B cell (primary cell): ENCODE measurements around the gene RASSF4. TPM values are rescaled to one million over a fixed set of nuclear protein-coding genes. Genes with fewer than 3 reads are reported as not detected.

Source experiments
- ATAC-seq: fragments of 200-7000 bp; cut with Tn5 transposase; one replicate; pipeline ENCODE4 v1.10.0; 2021; ENCODE audit warnings: low read depth, mild to moderate bottlenecking, moderate number of reproducible peaks, moderate library complexity
- CTCF ChIA-PET: fragments of 350-600 bp; sonication (Branson Sonifier 250); formaldehyde crosslinking; loops from one replicate; lab custom pipeline; 2021; ENCODE audit warnings: antibody characterized with exemption, inconsistent platforms; lab: Charles Lee
- POLR2A ChIA-PET: fragments of 350-600 bp; sonication (Branson Sonifier 250); formaldehyde crosslinking; loops from one replicate; lab custom pipeline; 2021; ENCODE audit warnings: antibody characterized with exemption; lab: Charles Lee
- DNase-seq: peaks from one replicate; pipeline ENCODE4 v3.0.0; 2013
- H2AFZ ChIP-seq: 2 replicates; pipeline ENCODE4 v1.6.1; 2012; ENCODE audit warnings: mild to moderate bottlenecking, low read depth, low read length; ENCODE audit not compliant: insufficient read depth, poor library complexity, severe bottlenecking
- H3K27ac ChIP-seq, 2 donors: 1 replicate in 1 of 2; 2 replicates in 1 of 2; pipeline ENCODE4 v1.5.1; 2012 to 2013; ENCODE audit warnings: low read length in 2 of 2, mild to moderate bottlenecking in 2 of 2, moderate library complexity in 1 of 2
- H3K27me3 ChIP-seq, 4 experiments: fragments of 200-600 bp in 1 of 4; sonication (generic) in 1 of 4; replicated peaks in 1 of 4; 1 replicate in 2 of 4; 2 replicates in 2 of 4; pipeline versions ENCODE4 v1.6.1 to v1.7.0; 2013 to 2016; ENCODE audit warnings: low read length in 3 of 4, mild to moderate bottlenecking in 2 of 4, mixed read lengths in 1 of 4, moderate library complexity in 1 of 4; ENCODE audit not compliant: insufficient read depth in 4 of 4, control insufficient read depth in 3 of 4; ENCODE audit errors: control extremely low read depth in 1 of 4
- H3K36me3 ChIP-seq, 2 experiments: replicated peaks in 1 of 2; 1 replicate in 1 of 2; 2 replicates in 1 of 2; pipeline versions ENCODE4 v1.6.1 to v1.7.1; 2013; ENCODE audit warnings: low read length in 1 of 2; ENCODE audit not compliant: insufficient read depth in 2 of 2, control insufficient read depth in 1 of 2; ENCODE audit errors: control extremely low read depth in 1 of 2, extremely low read depth in 1 of 2
- H3K4me1 ChIP-seq, 2 donors: fragments of 200-600 bp in 1 of 2; sonication (generic) in 1 of 2; 1 replicate in 1 of 2; 2 replicates in 1 of 2; pipeline versions ENCODE4 v1.5.1 to v1.6.1; 2013 to 2017; ENCODE audit warnings: low read length in 2 of 2; ENCODE audit not compliant: control insufficient read depth in 2 of 2, insufficient read depth in 2 of 2
- H3K4me2 ChIP-seq: replicated peaks from 2 replicates; pipeline ENCODE3; 2012; ENCODE audit warnings: mild to moderate bottlenecking, low read depth, low read length; ENCODE audit not compliant: poor library complexity, severe bottlenecking
- H3K4me3 ChIP-seq, 5 experiments: fragments of 200-600 bp in 1 of 5; sonication (generic) in 1 of 5; 1 replicate in 3 of 5; 2 replicates in 2 of 5; pipeline versions ENCODE4 v1.5.1 to v1.7.0; 2011 to 2016; ENCODE audit warnings: low read length in 4 of 5, mild to moderate bottlenecking in 4 of 5, low read depth in 2 of 5, control low read depth in 1 of 5, moderate library complexity in 1 of 5; ENCODE audit not compliant: insufficient read depth in 1 of 5; ENCODE audit errors: control extremely low read depth in 1 of 5, extremely low read depth in 1 of 5
- H3K79me2 ChIP-seq: fragments of 200-600 bp; sonication (generic); one replicate; pipeline ENCODE4 v1.6.0; 2016; ENCODE audit warnings: low read length; ENCODE audit not compliant: control insufficient read depth, insufficient read depth
- H3K9ac ChIP-seq: fragments of 200-600 bp; sonication (generic); 2 replicates; pipeline ENCODE4 v1.6.1; 2017; ENCODE audit warnings: mild to moderate bottlenecking, low read length, moderate library complexity
- H3K9me3 ChIP-seq, 3 donors: one replicate each; pipeline versions ENCODE4 v1.6.1 to v1.7.1; 2013; ENCODE audit warnings: low read length in 2 of 3; ENCODE audit not compliant: control insufficient read depth in 2 of 3, insufficient read depth in 1 of 3; ENCODE audit errors: control extremely low read depth in 1 of 3
- H4K20me1 ChIP-seq: 2 replicates; pipeline ENCODE4 v1.6.0; 2012; ENCODE audit warnings: mild to moderate bottlenecking, low read length; ENCODE audit not compliant: insufficient read depth, control insufficient read depth, poor library complexity, severe bottlenecking
- H3K27ac Mint-ChIP-seq: one replicate; pipeline ENCODE4 v1.8.0; 2021; ENCODE audit warnings: mixed read lengths
- H3K27me3 Mint-ChIP-seq: one replicate; pipeline ENCODE4 v1.8.0; 2021; ENCODE audit warnings: mixed read lengths
- H3K4me1 Mint-ChIP-seq: one replicate; pipeline ENCODE4 v1.8.0; 2021; ENCODE audit warnings: mixed read lengths
- H3K4me3 Mint-ChIP-seq: one replicate; pipeline ENCODE4 v1.8.0; 2021; ENCODE audit warnings: mixed read lengths
- H3K9me3 Mint-ChIP-seq: one replicate; pipeline ENCODE4 v1.8.0; 2022; ENCODE audit warnings: mixed read lengths; ENCODE audit not compliant: insufficient read depth
- CTCF ChIP-seq: fragments of 200-600 bp; IDR thresholded peaks from one replicate; pipeline ENCODE4 v1.8.0; 2022; ENCODE audit warnings: antibody characterized with exemption, mild to moderate bottlenecking
- EZH2 ChIP-seq: IDR thresholded peaks from 2 replicates; pipeline ENCODE4 v1.6.1; 2012; ENCODE audit warnings: borderline replicate concordance, low read depth, mild to moderate bottlenecking, moderate library complexity, low read length; ENCODE audit not compliant: insufficient read depth, poor library complexity, severe bottlenecking
- WGBS: methylation state at CpG from one replicate; pipeline ENCODE4 v1.1.5; 2013; ENCODE audit warnings: missing lambda C conversion rate; ENCODE audit not compliant: insufficient coverage; 5-methylcytosine and 5-hydroxymethylcytosine counted together
- intact Hi-C: fragments of 100-400 bp; cut with micrococcal nuclease; formaldehyde crosslinking; loops from one replicate; pipeline ENCODE4 v1.10.0; 2022
- polyA plus RNA-seq: library from polyadenylated mRNA; depleted of rRNA; stranded (reverse); fragments of >200 nt; gene quantifications from 2 replicates; pipeline ENCODE4 v1.2.3, GENCODE V29; 2012
- total RNA-seq, 2 donors: library from RNA; stranded (reverse); fragments of 120-200 nt in 1 of 2; gene quantifications; 1 replicate in 1 of 2; 2 replicates in 1 of 2; pipeline versions ENCODE4 v1.2.3 to v1.2.4, GENCODE V29; 2013 to 2022

The RASSF4 gene
- total and polyA plus RNA-seq, 2 donors (not counting 1 experiment from before 2014, with no cell fraction given), result 1.9 to 2.6 TPM

DNA sequence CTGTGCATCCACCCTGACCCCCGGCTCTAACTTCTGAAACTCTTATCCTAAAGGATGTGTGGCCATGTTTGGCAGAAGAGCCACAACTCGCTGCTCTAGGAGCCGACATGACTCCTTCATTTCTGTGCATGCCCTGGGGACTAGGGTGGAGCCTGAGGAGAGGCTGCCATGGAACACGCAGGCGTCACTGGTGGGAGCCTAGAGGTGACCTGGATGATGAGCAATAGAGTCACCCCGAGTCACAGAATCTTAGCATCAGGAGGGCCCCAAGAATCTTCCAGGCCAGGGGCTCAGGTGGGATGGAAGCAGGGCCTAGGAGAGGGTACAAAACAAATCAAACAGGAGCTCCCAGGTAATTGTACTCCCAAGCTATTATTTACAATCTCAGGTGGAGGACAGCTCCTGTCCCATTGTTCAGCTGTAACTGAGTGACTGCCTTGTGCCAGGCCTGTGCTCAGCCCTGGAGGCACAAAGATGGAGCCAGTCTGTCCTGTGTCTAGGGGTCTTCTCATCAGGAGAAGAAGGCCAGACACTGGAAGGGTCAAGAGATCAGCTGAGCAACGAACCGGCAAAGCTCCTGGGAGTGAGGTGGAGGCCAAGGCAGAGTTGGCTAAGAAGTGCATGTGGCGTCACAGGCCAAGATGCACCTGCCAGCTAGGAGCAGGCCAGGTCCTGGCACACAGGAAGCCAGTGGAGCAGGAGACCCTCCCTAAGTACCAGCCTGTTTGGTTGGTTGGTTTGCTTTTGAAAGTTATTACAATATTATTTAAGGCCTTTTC lies 35.3 kb downstream of the RASSF4 start:
- intact Hi-C loops, result no loop called here
- H3K27me3 ChIP-seq, result no peaks in the 10 kb centered on the region
- peaks cover 1 to 5% of the 10 kb centered on the region in 2 donors for H3K4me1 ChIP-seq
- H3K27ac Mint-ChIP-seq, result no peak overlapping the region
- H3K4me3 ChIP-seq, result no peak overlapping the region
- H3K4me2 ChIP-seq, result no peak overlapping the region
- ChIA-PET CTCF (interaction anchor here (0.7 to 1.6 kb wide), 3 partner anchors 11 to 16 kb away, joined by 3 to 8 read pairs (median 3); no protein-coding TSS in a partner anchor), POLR2A (no interaction called here)
- H3K4me1 Mint-ChIP-seq, result peaks cover 3% of the 10 kb centered on the region
- peak overlapping the region; percentile 16 for H2AFZ ChIP-seq
- no peak overlapping the region for H3K27ac ChIP-seq
- no peaks in the 10 kb centered on the region for H3K9me3 ChIP-seq
- no peak overlapping the region for H3K9ac ChIP-seq
- H4K20me1 ChIP-seq, result no peaks in the 10 kb centered on the region
- 80% methylated on average over 8 of the region's 9 CpGs for WGBS
- no peaks in the 10 kb centered on the region for H3K27me3 Mint-ChIP-seq
- ATAC-seq (no peak), DNase-seq (no peak)
- no peaks in the 10 kb centered on the region for H3K36me3 ChIP-seq
- no peak for TF ChIP-seq CTCF
- no peak for TF ChIP-seq EZH2
- H3K79me2 ChIP-seq, result no peaks in the 10 kb centered on the region
- H3K9me3 Mint-ChIP-seq, result no peaks in the 10 kb centered on the region
- no peak overlapping the region for H3K4me3 Mint-ChIP-seq

GRCh38 chr10:44995581-44995913 lies 35.9 kb downstream of the RASSF4 start:
- DNase-seq (no peak), ATAC-seq (no peak)
- intact Hi-C loops, result no loop called here
- ChIA-PET POLR2A (no interaction called here), CTCF (interaction anchor here (0.7 to 1.6 kb wide), 5 partner anchors 10 to 63 kb away, joined by 3 to 8 read pairs (median 3); no protein-coding TSS in a partner anchor)
- TF ChIP-seq EZH2 (no peak), CTCF (no peak)
- Mint-ChIP-seq H3K27me3 (no peaks in the 10 kb centered on the region), H3K27ac (no peak overlapping the region), H3K9me3 (no peaks in the 10 kb centered on the region), H3K4me3 (no peak overlapping the region), H3K4me1 (peaks cover 9% of the 10 kb centered on the region)
- Histone ChIP-seq H4K20me1 (no peaks in the 10 kb centered on the region), H3K79me2 (peaks cover 5% of the 10 kb centered on the region), H3K4me2 (no peak overlapping the region), H3K9me3 (no peaks in the 10 kb centered on the region), H3K27me3 (no peaks in the 10 kb centered on the region), H3K4me1 (peaks cover 7 to 11% of the 10 kb centered on the region in 2 donors), H3K36me3 (no peaks in the 10 kb centered on the region), H2AFZ (peak overlapping the region; percentile 16), H3K4me3 (no peak overlapping the region), H3K27ac (no peak overlapping the region), H3K9ac (no peak overlapping the region)
- 31% methylated on average over 2 of the region's 4 CpGs for WGBS
